Upper lobe of left lung (tissue), 6 donors: ENCODE results near the gene HSPA9. TPM values are rescaled to one million over a fixed set of nuclear protein-coding genes. Genes with fewer than 3 reads are reported as not detected.
A peak's percentile ranks its signal among the peaks of the same experiment; 100 is the strongest.

Experiments
- ATAC-seq, 2 donors: fragments of 200-7000 bp; cut with Tn5 transposase; one replicate each; pipeline ENCODE4 v1.9.1; 2022; ENCODE audit warnings: mild to moderate bottlenecking in 2 of 2, moderate library complexity in 2 of 2; ENCODE audit not compliant: low FRiP score in 2 of 2
- DNase-seq, 2 donors: peaks; one replicate each; pipeline ENCODE4 v3.0.0-alpha.2; 2019 to 2020
- H3K27ac ChIP-seq, 4 donors: fragments of 200-600 bp; sonication (generic); one replicate each; pipeline ENCODE4 v1.5.1; 2016 to 2019
- H3K27me3 ChIP-seq, 4 donors: fragments of 200-600 bp; sonication (generic); one replicate each; pipeline ENCODE4 v1.5.1; 2017 to 2019
- H3K36me3 ChIP-seq, 4 donors: fragments of 200-600 bp; sonication (generic); one replicate each; pipeline ENCODE4 v1.5.1; 2016 to 2019
- H3K4me1 ChIP-seq, 4 donors: fragments of 200-600 bp; sonication (generic); one replicate each; pipeline ENCODE4 v1.5.1; 2018 to 2019
- H3K4me3 ChIP-seq, 4 donors: fragments of 200-600 bp; sonication (generic); one replicate each; pipeline ENCODE4 v1.5.1; 2017 to 2019; ENCODE audit warnings: mild to moderate bottlenecking in 2 of 4, moderate library complexity in 1 of 4
- H3K9me3 ChIP-seq, 4 donors: fragments of 200-600 bp; sonication (generic); one replicate each; pipeline ENCODE4 v1.5.1; 2018 to 2019
- CTCF ChIP-seq, 6 experiments: fragments of 450-650 bp in 4 of 6; fragments of 200-600 bp in 2 of 6; sonication (generic) in 2 of 6; IDR thresholded peaks; one replicate each; pipeline ENCODE4 v1.5.1; 2016 to 2019; ENCODE audit warnings: antibody characterized with exemption in 6 of 6
- EP300 ChIP-seq, 4 donors: sonication (generic); formaldehyde crosslinking; IDR thresholded peaks; one replicate each; pipeline ENCODE4 v1.5.1; 2017; ENCODE audit warnings: antibody characterized with exemption in 4 of 4, control low read depth in 2 of 4
- POLR2A ChIP-seq, 4 donors: fragments of 450-650 bp; IDR thresholded peaks; one replicate each; pipeline ENCODE4 v1.5.1; 2016 to 2017; ENCODE audit warnings: antibody characterized with exemption in 4 of 4, mild to moderate bottlenecking in 2 of 4
- POLR2AphosphoS5 ChIP-seq, 2 donors: sonication (generic); formaldehyde crosslinking; IDR thresholded peaks; one replicate each; pipeline ENCODE4 v1.5.1; 2017; ENCODE audit warnings: antibody characterized with exemption in 2 of 2
- WGBS, 2 donors: methylation state at CpG; one replicate each; pipeline ENCODE4 v1.1.5; 2017 to 2018; 5-methylcytosine and 5-hydroxymethylcytosine counted together
- total RNA-seq, 6 donors: library from RNA; depleted of rRNA in 4 of 6; stranded (reverse); fragments of >200 nt in 4 of 6; gene quantifications; one replicate each; pipeline versions ENCODE4 v1.1.0 to v1.2.1, GENCODE V29; 2016 to 2021
- donor health status: DM: no; HTN: no; CAD: no; lungs with moderate emphysema.
- donor health status: DM: no; HTN: yes; CAD: no; lungs with severe emphysema.

The HSPA9 gene
- 100 to 1,000 TPM in 4 of 6 donors, 10 to 100 TPM in 2; 66.5 to 195 (median 139) TPM for total RNA-seq

DNA sequence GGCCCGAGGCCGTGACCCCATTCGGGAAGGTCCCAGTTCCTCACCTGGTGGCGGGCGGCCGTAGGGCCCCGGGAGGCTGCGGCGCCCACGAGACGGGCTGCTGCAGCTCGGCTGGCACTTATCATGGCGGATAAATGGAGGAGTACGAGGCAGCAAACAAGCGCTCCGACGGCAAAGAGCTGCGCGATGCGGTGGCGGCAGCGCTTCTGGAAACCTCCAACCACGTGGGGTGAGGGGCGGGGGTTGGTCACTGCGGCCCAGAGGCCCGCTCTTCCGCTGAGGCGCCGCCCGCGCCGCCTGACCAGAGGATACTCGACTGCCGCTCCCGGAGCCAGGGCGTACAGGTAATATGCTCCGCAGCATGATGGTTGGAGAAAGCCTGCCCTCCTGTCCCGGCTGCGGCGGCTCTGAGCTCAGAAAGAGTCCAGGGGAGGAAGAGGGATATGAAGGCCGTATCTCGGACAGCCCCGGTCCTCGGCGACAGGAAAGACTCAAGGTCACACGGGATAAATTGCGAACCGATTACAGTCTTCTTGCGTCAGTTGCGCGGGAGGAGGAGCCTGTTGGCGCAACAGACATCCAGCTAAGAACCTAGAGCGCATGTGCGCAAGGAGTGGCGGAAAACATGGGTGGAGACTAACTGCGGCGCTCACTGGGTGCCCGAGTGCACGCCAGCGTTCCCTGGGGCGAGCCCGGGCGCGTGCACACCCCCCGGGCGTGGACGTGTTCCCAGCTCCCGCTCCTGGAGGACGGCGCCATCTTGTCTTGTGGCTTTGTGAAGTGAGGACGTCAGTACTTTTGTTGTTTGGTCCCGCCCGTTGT is at the start of gene HSPA9:
Gene HSPA9, minus strand, starts transcription at position 208 of the 822 bp plus-strand sequence. Its CDS starts 83 bp downstream, at position 125.
- peak within 1 kb of the TSS; percentile 85 to 100 (median 94) for H3K4me3 ChIP-seq
- peaks cover 19 to 35% (median 29%) of the 10 kb centered on the region in 4 donors for H3K36me3 ChIP-seq
- peak; percentile 97 to 99 for ATAC-seq
- WGBS, 2 donors, result 1% methylated on average over 22 to 73 of the region's 73 CpGs
- peak within 1 kb of the TSS; percentile 98 to 100 (median 98) for H3K27ac ChIP-seq
- no peaks in the 10 kb centered on the region for H3K9me3 ChIP-seq
- peak in 3 of 6 experiments; percentile 35 to 65 (median 61) for TF ChIP-seq CTCF (IDR thresholded peaks at IDR 0.05)
- TF ChIP-seq POLR2AphosphoS5 (IDR thresholded peaks at IDR 0.05), result peak; percentile 83 to 88
- TF ChIP-seq EP300 (IDR thresholded peaks at IDR 0.05), result peak in 2 of 4 donors; percentile 3 to 52
- TF ChIP-seq POLR2A (IDR thresholded peaks at IDR 0.05), result peak; percentile 53 to 95 (median 77)
- H3K4me1 ChIP-seq, result peaks cover 15 to 30% (median 17%) of the 10 kb centered on the region in 4 donors
- H3K27me3 ChIP-seq, result no peaks in the 10 kb centered on the region
- DNase-seq, result peak; percentile 97 to 99

GRCh38 chr5:138623053-138623452 is 47.9 kb upstream of the HSPA9 start:
- no peak overlapping the region for H3K27ac ChIP-seq
- peak in 1 of 2 donors; percentile 83 for ATAC-seq
- WGBS, 2 donors, result 66 to 70% methylated on average over 4 of the region's 4 CpGs

GRCh38 chr5:138622051-138622450 is 46.9 kb upstream of the HSPA9 start:
- TF ChIP-seq POLR2A (IDR thresholded peaks at IDR 0.05), result no peak
- no peak for TF ChIP-seq EP300 (IDR thresholded peaks at IDR 0.05)
- no peak for TF ChIP-seq POLR2AphosphoS5 (IDR thresholded peaks at IDR 0.05)
- no peak for TF ChIP-seq CTCF (IDR thresholded peaks at IDR 0.05)
- DNase-seq (no peak), ATAC-seq (no peak)
- no peaks in the 10 kb centered on the region for H3K27me3 ChIP-seq
- H3K4me1 ChIP-seq, result no peaks in the 10 kb centered on the region
- no peaks in the 10 kb centered on the region for H3K36me3 ChIP-seq
- WGBS, 2 donors, result 92 to 96% methylated on average over 4 of the region's 4 CpGs
- no peak overlapping the region for H3K4me3 ChIP-seq
- H3K9me3 ChIP-seq, result no peaks in the 10 kb centered on the region
- H3K27ac ChIP-seq, result no peak overlapping the region

More at GRCh38 chr5:138623053-138623452, 47.9 kb upstream of the HSPA9 start:
- Histone ChIP-seq H3K4me1 (no peaks in the 10 kb centered on the region), H3K27me3 (no peaks in the 10 kb centered on the region), H3K9me3 (no peaks in the 10 kb centered on the region), H3K4me3 (no peak overlapping the region), H3K36me3 (no peaks in the 10 kb centered on the region)
- DNase-seq, result peak in 1 of 2 donors; percentile 70
- TF ChIP-seq POLR2AphosphoS5 (IDR thresholded peaks at IDR 0.05) (no peak), EP300 (IDR thresholded peaks at IDR 0.05) (no peak), CTCF (IDR thresholded peaks at IDR 0.05) (no peak), POLR2A (IDR thresholded peaks at IDR 0.05) (no peak)

DNA sequence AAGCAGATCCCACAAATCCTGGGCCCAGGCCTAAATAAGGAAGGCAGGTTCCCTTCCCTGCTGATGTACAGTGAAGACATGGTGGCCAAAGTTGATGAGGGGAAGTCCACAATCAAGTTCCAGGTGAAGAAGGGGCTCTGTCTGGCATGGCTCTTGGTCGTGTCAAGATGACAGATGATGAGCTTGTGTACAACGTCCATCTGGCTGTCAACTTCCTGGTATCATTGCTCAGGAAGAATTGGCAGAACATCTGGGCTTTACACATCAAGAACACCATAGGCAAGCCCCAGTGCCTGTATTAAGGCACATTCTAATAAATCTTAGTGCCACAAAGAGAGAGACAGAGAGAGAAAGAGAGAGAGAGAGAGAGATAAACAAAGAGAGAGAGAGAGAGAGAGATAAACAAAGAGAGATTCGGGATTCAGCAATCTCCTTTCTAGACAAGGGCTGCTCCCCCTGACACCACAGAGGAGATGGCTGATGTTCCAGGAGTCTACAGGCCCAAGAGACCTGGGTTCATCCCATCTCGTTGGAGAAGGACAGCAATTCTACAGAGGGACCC is 45.5 kb upstream of the HSPA9 start:
- Histone ChIP-seq H3K27ac (no peak overlapping the region), H3K27me3 (no peaks in the 10 kb centered on the region), H3K9me3 (no peaks in the 10 kb centered on the region), H3K4me1 (no peaks in the 10 kb centered on the region), H3K4me3 (no peak overlapping the region), H3K36me3 (no peaks in the 10 kb centered on the region)
- TF ChIP-seq EP300 (IDR thresholded peaks at IDR 0.05), result no peak
- no peak for TF ChIP-seq POLR2A (IDR thresholded peaks at IDR 0.05)
- TF ChIP-seq CTCF (IDR thresholded peaks at IDR 0.05), result no peak
- TF ChIP-seq POLR2AphosphoS5 (IDR thresholded peaks at IDR 0.05), result no peak
- WGBS, 2 donors, result 49 to 56% methylated on average over 4 of the region's 4 CpGs
- DNase-seq, result no peak
- no peak for ATAC-seq
